Effector memory CD4-positive, alpha-beta T cell (primary cell): ENCODE results near the gene SUN2.

Experiments
- DNase-seq, 3 donors: peaks; one replicate each; pipeline ENCODE4 v3.0.0-alpha.2; 2020
- H3K27ac ChIP-seq: 2 replicates; pipeline ENCODE4 v1.7.0; 2013; ENCODE audit warnings: mild to moderate bottlenecking, low read length, moderate library complexity; ENCODE audit not compliant: insufficient read depth, poor library complexity, severe bottlenecking
- H3K27me3 ChIP-seq: replicated peaks from 2 replicates; pipeline ENCODE4 v1.7.0; 2013; ENCODE audit warnings: mild to moderate bottlenecking, low read length; ENCODE audit not compliant: insufficient read depth, control insufficient read depth, poor library complexity, severe bottlenecking
- H3K36me3 ChIP-seq: 2 replicates; pipeline ENCODE4 v1.7.0; 2013; ENCODE audit warnings: mild to moderate bottlenecking, low read length, moderate library complexity; ENCODE audit not compliant: control insufficient read depth, insufficient read depth
- H3K4me1 ChIP-seq: 2 replicates; pipeline ENCODE4 v1.7.0; 2013; ENCODE audit warnings: low read length, mild to moderate bottlenecking; ENCODE audit not compliant: control insufficient read depth, insufficient read depth, poor library complexity, severe bottlenecking
- H3K4me3 ChIP-seq: 2 replicates; pipeline ENCODE4 v1.7.0; 2013; ENCODE audit warnings: low read length, low read depth, mild to moderate bottlenecking; ENCODE audit not compliant: insufficient read depth, poor library complexity, severe bottlenecking
- H3K9me3 ChIP-seq: 2 replicates; pipeline ENCODE4 v1.7.0; 2013; ENCODE audit warnings: mild to moderate bottlenecking, low read length, moderate library complexity; ENCODE audit not compliant: control insufficient read depth

Gene SUN2

GRCh38 chr22:38699784-38700183 is 56.0 kb downstream of the SUN2 start:
- H3K4me1 ChIP-seq = peaks cover 41% of the 10 kb centered on the region
- H3K9me3 ChIP-seq = no peaks in the 10 kb centered on the region
- H3K27me3 ChIP-seq = no peaks in the 10 kb centered on the region
- no peaks in the 10 kb centered on the region for H3K36me3 ChIP-seq
- DNase-seq = no peak
- peak overlapping the region; percentile 98 for H3K27ac ChIP-seq
- peak overlapping the region; percentile 71 for H3K4me3 ChIP-seq

GRCh38 chr22:38699143-38699542 is 56.7 kb downstream of the SUN2 start:
- H3K36me3 ChIP-seq = no peaks in the 10 kb centered on the region
- H3K27me3 ChIP-seq = no peaks in the 10 kb centered on the region
- peak overlapping the region; percentile 71 for H3K4me3 ChIP-seq
- DNase-seq = no peak
- H3K9me3 ChIP-seq = no peaks in the 10 kb centered on the region
- H3K4me1 ChIP-seq = peaks cover 37% of the 10 kb centered on the region
- peak overlapping the region; percentile 98 for H3K27ac ChIP-seq

GRCh38 chr22:38698407-38699094 is 57.2 kb downstream of the SUN2 start:
- no peaks in the 10 kb centered on the region for H3K36me3 ChIP-seq
- H3K27ac ChIP-seq = peak overlapping the region; percentile 98
- H3K4me3 ChIP-seq = no peak overlapping the region
- no peaks in the 10 kb centered on the region for H3K9me3 ChIP-seq
- DNase-seq = no peak
- H3K27me3 ChIP-seq = no peaks in the 10 kb centered on the region
- H3K4me1 ChIP-seq = peaks cover 37% of the 10 kb centered on the region

GRCh38 chr22:38697425-38698089 is 58.2 kb downstream of the SUN2 start:
- no peaks in the 10 kb centered on the region for H3K9me3 ChIP-seq
- H3K27ac ChIP-seq = peak overlapping the region; percentile 26
- DNase-seq = no peak
- H3K36me3 ChIP-seq = no peaks in the 10 kb centered on the region
- H3K4me1 ChIP-seq = peaks cover 37% of the 10 kb centered on the region
- H3K4me3 ChIP-seq = no peak overlapping the region
- H3K27me3 ChIP-seq = no peaks in the 10 kb centered on the region

- Histone ChIP-seq H3K4me3 (no peak overlapping the region), H3K27me3 (no peaks in the 10 kb centered on the region), H3K36me3 (peaks cover under 1% of the 10 kb centered on the region), H3K4me1 (peaks cover 36% of the 10 kb centered on the region), H3K9me3 (no peaks in the 10 kb centered on the region), H3K27ac (peak overlapping the region; percentile 30)
- peak in 1 of 3 donors; percentile 16 for DNase-seq
These were observed 59.0 kb downstream of the SUN2 start for GRCh38 chr22:38696606-38697424.

GRCh38 chr22:38694940-38695339 is 60.9 kb downstream of the SUN2 start:
- Histone ChIP-seq H3K36me3 (peaks cover 6% of the 10 kb centered on the region), H3K9me3 (no peaks in the 10 kb centered on the region), H3K27me3 (no peaks in the 10 kb centered on the region), H3K4me1 (peaks cover 26% of the 10 kb centered on the region), H3K27ac (no peak overlapping the region), H3K4me3 (no peak overlapping the region)
- DNase-seq = no peak

- Histone ChIP-seq H3K9me3 (no peaks in the 10 kb centered on the region), H3K27ac (no peak overlapping the region), H3K36me3 (peaks cover 15% of the 10 kb centered on the region), H3K27me3 (no peaks in the 10 kb centered on the region), H3K4me3 (no peak overlapping the region), H3K4me1 (peaks cover 17% of the 10 kb centered on the region)
- DNase-seq = no peak
These were observed 61.7 kb downstream of the SUN2 start for GRCh38 chr22:38694049-38694448.

GRCh38 chr22:38689651-38690050 is 66.1 kb downstream of the SUN2 start:
- Histone ChIP-seq H3K36me3 (peaks cover 52% of the 10 kb centered on the region), H3K27me3 (no peaks in the 10 kb centered on the region)
- DNase-seq = no peak

GRCh38 chr22:38685761-38686160 is 70.0 kb downstream of the SUN2 start:
- Histone ChIP-seq H3K9me3 (no peaks in the 10 kb centered on the region), H3K36me3 (peaks cover 56% of the 10 kb centered on the region), H3K4me1 (peaks cover 11% of the 10 kb centered on the region)

More at GRCh38 chr22:38689651-38690050, 66.1 kb downstream of the SUN2 start:
- H3K4me3 ChIP-seq = no peak overlapping the region
- no peaks in the 10 kb centered on the region for H3K4me1 ChIP-seq
- H3K27ac ChIP-seq = no peak overlapping the region
- no peaks in the 10 kb centered on the region for H3K9me3 ChIP-seq

GRCh38 chr22:38684895-38685294 is 70.9 kb downstream of the SUN2 start:
- Histone ChIP-seq H3K4me1 (peaks cover 11% of the 10 kb centered on the region), H3K27me3 (no peaks in the 10 kb centered on the region), H3K27ac (no peak overlapping the region), H3K36me3 (peaks cover 54% of the 10 kb centered on the region), H3K4me3 (no peak overlapping the region), H3K9me3 (no peaks in the 10 kb centered on the region)
- no peak for DNase-seq

More at GRCh38 chr22:38685761-38686160, 70.0 kb downstream of the SUN2 start:
- H3K4me3 ChIP-seq = no peak overlapping the region
- DNase-seq = no peak
- H3K27ac ChIP-seq = no peak overlapping the region
- no peaks in the 10 kb centered on the region for H3K27me3 ChIP-seq
